Neural cell (in vitro differentiated cells): ENCODE measurements around the gene PIAS4.

Source experiments
- POLR2AphosphoS5 ChIP-seq: IDR thresholded peaks from 2 replicates; pipeline ENCODE4 v1.6.1; 2012
- TF ChIP-seq, protein P1 (sequence below): fragments of 450-650 bp; IDR thresholded peaks from 2 replicates; pipeline ENCODE4 v1.5.1; 2014; ENCODE audit warnings: antibody characterized with exemption, mild to moderate bottlenecking, moderate library complexity; ENCODE audit not compliant: poor library complexity, severe bottlenecking
- TF ChIP-seq, protein P2 (sequence below): IDR thresholded peaks from 2 replicates; pipeline ENCODE4 v1.6.1; 2012; ENCODE audit warnings: borderline replicate concordance

DNA sequence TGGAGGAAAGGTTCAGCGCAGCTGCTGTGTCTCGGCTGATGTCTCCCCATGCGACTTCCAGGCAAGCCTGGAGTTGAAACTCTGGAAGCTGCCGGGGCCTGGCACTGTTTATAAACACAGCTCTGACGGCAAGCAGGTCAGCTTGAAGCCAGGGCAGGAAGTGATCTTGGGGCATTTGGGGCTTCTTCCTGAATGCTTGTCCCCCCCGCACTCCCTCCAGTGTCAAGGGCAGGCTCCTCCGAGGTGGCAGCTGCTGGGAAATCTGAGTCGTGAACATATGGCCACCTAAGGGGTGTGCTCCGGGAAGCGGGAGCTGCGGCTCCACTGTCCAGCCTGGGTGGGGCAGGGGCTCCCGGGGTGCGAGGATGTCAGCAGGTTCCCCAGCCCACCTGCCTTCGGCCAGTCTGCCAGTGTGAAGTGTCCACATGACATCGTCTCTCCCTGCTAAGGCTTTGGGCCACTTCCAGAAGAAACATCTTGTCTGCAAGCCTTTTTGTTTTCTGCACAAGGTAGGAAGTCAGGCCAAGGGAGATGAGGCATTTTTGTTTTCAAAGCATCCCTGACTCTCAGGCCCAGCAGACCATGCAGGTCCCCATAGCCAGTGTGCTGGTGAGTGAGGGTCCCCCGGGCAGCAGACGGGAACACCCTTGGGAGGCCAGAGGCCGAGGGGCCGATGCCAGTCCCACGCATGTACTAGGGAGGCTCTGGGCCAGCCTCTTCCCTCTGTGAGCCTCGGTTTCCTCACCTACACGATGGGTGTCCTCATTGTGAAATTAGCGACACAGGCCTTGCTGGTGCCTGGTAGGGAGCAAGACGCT is 2.7 kb downstream of the PIAS4 start:
- TF ChIP-seq, protein P1, sequence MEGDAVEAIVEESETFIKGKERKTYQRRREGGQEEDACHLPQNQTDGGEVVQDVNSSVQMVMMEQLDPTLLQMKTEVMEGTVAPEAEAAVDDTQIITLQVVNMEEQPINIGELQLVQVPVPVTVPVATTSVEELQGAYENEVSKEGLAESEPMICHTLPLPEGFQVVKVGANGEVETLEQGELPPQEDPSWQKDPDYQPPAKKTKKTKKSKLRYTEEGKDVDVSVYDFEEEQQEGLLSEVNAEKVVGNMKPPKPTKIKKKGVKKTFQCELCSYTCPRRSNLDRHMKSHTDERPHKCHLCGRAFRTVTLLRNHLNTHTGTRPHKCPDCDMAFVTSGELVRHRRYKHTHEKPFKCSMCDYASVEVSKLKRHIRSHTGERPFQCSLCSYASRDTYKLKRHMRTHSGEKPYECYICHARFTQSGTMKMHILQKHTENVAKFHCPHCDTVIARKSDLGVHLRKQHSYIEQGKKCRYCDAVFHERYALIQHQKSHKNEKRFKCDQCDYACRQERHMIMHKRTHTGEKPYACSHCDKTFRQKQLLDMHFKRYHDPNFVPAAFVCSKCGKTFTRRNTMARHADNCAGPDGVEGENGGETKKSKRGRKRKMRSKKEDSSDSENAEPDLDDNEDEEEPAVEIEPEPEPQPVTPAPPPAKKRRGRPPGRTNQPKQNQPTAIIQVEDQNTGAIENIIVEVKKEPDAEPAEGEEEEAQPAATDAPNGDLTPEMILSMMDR = no peak
- no peak for TF ChIP-seq POLR2AphosphoS5
- TF ChIP-seq, protein P2, sequence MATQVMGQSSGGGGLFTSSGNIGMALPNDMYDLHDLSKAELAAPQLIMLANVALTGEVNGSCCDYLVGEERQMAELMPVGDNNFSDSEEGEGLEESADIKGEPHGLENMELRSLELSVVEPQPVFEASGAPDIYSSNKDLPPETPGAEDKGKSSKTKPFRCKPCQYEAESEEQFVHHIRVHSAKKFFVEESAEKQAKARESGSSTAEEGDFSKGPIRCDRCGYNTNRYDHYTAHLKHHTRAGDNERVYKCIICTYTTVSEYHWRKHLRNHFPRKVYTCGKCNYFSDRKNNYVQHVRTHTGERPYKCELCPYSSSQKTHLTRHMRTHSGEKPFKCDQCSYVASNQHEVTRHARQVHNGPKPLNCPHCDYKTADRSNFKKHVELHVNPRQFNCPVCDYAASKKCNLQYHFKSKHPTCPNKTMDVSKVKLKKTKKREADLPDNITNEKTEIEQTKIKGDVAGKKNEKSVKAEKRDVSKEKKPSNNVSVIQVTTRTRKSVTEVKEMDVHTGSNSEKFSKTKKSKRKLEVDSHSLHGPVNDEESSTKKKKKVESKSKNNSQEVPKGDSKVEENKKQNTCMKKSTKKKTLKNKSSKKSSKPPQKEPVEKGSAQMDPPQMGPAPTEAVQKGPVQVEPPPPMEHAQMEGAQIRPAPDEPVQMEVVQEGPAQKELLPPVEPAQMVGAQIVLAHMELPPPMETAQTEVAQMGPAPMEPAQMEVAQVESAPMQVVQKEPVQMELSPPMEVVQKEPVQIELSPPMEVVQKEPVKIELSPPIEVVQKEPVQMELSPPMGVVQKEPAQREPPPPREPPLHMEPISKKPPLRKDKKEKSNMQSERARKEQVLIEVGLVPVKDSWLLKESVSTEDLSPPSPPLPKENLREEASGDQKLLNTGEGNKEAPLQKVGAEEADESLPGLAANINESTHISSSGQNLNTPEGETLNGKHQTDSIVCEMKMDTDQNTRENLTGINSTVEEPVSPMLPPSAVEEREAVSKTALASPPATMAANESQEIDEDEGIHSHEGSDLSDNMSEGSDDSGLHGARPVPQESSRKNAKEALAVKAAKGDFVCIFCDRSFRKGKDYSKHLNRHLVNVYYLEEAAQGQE = no peak
